Effector CD8-positive, alpha-beta T cell (primary cell): Measurements from ENCODE around the gene OR1L8.
"Not testable (repeated sequence)": the region's sequence is repeated elsewhere in the genome, so short reads cannot be mapped to it uniquely, and the experiment has no call there.

Source experiments
- DNase-seq: peaks from one replicate; lab custom pipeline; 2025; lab: John Stamatoyannopoulos, UW
- total RNA-seq, 4 experiments: gene quantifications; one replicate each; lab custom pipeline; 2026; lab: John Stamatoyannopoulos, UW

Gene OR1L8, protein sequence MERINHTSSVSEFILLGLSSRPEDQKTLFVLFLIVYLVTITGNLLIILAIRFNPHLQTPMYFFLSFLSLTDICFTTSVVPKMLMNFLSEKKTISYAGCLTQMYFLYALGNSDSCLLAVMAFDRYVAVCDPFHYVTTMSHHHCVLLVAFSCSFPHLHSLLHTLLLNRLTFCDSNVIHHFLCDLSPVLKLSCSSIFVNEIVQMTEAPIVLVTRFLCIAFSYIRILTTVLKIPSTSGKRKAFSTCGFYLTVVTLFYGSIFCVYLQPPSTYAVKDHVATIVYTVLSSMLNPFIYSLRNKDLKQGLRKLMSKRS
- 0 to 0.37 (median 0.04) reads per million in 4 experiments for total RNA-seq

DNA sequence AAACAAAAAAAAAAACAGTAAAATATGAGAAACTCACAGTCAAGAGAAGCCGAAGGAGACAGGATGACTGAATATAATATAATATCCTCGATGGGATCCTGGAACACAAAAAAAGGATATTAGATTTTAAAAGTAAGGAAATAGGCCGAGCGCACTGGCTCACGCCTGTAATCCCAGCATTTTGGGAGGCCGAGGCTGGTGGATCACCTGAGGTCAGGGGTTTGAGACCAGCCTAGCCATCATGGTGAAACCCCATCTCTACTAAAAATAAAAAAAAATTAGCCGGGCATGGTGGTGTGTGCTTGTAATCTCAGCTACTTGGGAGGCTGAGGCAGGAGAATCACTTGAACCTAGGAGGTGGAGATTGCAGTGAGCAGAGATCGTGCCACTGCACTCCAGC lies at the start of gene OR1L8:
OR1L8 (minus strand) TSS at position 101 of the 400 bp plus-strand sequence. CDS start 14,907 bp downstream, outside the sequence.
- DNase-seq, result not testable (repeated sequence)

GRCh38 chr9:122619996-122620395 lies 36.8 kb upstream of the OR1L8 start:
- DNase-seq, result no peak

- no peak for DNase-seq
Observed at GRCh38 chr9:122614362-122614761, 31.2 kb upstream of the OR1L8 start, which contains the start of gene OR1Q1. Gene OR1Q1, plus strand, starts transcription at chr9:122614738. Its CDS starts 0 bp downstream, at chr9:122614738.

- DNase-seq, result no peak
Observed at GRCh38 chr9:122609804-122610203, 26.6 kb upstream of the OR1L8 start.

DNA sequence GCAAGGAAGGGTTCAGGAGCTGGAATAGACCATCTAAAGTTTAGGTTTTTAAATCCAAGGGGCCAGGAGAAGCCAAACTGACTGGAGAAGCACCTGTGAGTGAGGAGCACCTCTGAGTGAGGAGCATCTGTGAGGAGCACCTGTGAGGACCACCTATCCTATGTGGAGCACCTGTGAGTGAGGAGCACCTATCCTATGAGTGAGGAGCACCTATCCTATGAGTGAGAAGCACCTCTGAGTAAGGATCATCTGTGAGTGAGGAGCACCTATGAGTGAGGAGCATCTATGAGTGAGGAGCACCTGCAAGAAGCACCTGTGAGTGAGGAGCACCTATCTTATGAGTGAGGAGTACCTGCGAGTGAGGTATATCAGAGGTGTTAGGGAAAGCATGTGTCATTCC lies 23.4 kb upstream of the OR1L8 start:
- no peak for DNase-seq

DNA sequence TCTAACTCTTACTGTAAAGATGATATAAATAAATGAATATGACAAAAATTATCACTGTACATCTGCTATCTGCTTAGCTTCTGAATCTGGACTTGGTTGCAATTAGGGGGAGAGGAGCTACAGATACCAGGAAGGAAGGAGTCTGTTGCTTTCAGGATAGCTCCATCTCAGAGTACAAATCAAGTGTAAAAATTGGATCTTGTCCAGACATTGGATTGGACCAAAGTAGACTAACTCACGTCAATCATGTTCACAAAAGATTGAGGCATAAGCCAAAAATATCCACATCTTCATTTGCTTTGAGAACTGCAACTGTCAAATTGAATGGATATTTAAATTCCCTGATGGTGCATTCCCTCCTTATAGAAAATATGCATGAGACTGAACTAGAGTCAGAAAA lies 22.5 kb upstream of the OR1L8 start:
- DNase-seq, result no peak

- no peak for DNase-seq
Observed at GRCh38 chr9:122580360-122580759, 2.8 kb downstream of the OR1L8 start.

DNA sequence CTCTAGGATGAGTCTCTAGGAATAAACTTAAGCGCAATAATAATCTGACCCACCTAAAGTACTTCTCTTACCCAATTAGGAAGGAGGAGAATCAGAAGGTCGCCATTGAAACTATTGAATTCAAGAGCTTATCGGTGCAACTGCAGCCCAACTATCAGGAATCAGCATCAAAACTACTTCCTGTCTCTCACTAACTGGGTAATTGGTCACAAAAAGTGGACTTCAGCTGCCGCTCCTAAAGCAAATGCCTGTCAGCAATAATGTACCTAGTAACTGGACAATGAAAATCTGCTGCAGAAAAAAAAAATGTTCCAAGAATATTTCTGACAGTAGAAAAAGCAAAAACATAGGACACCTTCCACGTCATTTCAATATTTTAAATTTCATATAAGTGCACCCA lies 3.3 kb downstream of the OR1L8 start:
- no peak for DNase-seq

- no peak for DNase-seq
Observed at GRCh38 chr9:122572456-122572855, 10.7 kb downstream of the OR1L8 start.

DNA sequence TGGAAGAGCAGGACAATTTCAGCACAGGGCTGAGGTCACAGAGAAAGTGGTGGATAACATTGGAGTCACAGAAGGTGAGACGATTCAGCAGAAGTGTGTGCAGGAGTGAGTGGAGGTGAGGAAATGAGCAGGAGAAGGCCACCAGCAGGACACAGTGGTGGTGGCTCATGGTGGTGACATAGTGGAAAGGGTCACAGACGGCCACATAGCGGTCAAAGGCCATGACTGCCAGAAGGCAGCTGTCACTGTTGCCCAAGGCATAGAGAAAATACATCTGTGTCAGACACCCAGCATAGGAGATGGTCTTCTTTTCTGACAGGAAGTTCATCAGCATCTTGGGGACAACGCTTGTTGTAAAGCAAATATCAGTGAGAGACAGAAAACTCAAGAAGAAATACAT lies 15.3 kb downstream of the OR1L8 start:
- DNase-seq, result no peak

- no peak for DNase-seq
Observed at GRCh38 chr9:122562134-122562760, 20.9 kb downstream of the OR1L8 start.

DNA sequence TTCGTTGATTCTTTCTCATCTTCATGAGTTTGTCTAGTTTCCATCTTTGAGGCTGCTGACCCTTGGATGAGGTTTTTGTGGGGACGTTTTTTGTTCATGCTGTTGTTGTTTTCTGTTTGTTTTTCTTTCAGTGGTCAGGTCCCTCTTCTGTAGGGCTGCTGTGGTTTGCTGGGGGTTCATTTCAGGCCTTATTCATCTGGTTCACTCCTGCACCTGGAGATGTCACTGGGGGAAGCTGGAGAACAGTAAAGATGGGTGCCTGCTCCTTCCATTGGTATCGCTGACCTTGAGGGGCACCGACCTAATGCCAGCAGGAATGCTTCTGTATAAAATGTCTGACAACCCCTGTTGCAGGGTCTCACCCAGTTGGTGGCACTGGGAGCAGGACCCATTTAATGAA lies 21.7 kb downstream of the OR1L8 start:
- DNase-seq, result no peak

DNA sequence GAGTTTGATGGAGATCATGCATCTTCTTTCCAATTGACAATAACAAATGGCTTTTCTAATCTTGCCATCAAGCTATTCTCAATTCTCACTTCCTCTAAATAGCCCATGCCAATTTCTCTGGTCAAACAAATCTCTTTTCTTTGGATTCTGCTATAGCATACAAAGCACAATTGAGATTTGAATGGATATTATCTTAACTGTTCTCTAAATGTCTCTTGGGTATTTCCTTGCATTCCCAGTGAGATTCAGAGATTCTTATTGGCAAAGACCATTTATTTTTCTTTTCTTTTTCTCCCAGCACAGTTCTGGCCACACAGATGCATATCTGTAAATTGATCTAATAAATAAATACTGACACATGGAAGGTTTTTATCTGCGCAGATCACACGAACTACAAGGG lies 30.4 kb downstream of the OR1L8 start, which contains the start of gene OR1N2:
OR1N2 (plus strand) TSS at position 301 of the 400 bp plus-strand sequence. CDS start 100 bp downstream, outside the sequence.
- no peak for DNase-seq

DNA sequence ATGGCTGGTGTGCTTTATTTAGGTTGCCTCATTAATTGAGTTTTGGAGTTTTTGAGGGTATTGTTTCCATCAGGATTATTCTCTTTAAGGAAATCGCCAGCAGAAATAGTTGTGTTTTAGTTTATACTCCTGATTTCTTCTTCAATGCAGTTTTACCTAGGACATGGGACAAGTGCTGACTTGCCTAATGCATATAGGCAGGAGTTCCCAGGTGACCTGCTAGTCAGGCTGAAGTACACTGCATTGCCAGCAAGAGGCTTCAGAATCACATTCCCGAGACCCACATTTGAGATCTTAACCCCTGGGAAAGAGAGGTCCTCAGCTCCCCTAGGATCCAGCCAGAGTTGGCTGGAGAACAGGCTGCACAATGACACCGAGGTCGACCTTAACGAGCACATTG lies 31.8 kb downstream of the OR1L8 start:
- DNase-seq, result no peak

GRCh38 chr9:122546196-122546595 lies 37.0 kb downstream of the OR1L8 start:
- DNase-seq, result no peak

GRCh38 chr9:122538757-122539156 lies 44.4 kb downstream of the OR1L8 start:
- no peak for DNase-seq

DNA sequence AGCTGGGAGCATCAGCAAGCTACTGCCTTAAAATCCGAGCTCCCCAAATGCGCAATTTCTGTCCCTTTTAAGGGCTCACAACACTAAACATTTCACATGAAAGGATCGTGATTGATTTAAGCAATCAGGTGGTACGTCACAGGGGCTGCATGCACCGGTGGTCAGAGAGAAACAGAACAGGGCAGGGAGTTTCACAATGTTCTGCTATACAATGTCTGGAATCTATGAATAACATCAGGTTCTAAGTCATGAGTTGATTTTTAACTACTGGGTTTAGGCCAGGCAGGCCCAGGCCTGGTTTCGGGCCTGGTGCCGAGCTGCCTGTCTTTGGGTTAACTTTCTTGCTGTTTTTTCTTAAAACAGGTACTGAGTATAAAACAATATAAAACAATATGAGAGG lies 46.1 kb downstream of the OR1L8 start:
- DNase-seq, result not testable (repeated sequence)

DNA sequence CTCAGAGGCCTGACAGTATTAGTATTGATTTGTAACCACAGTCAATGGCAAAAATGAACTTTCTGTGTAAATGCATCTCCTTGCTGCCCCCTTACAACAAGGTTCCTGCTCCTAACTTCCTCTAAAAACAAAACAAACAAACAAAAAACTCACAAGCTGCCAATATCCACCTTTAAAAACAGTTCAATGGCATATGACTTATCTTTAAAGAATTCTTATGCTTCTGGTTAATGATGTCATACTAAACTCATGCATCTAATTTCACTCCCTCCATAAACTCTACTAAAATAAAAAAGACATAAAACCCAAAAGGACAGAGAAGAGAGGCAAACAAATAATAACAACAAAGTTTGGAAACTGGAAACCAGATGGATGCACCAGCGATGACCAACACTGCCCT lies 47.0 kb downstream of the OR1L8 start:
- no peak for DNase-seq

DNA sequence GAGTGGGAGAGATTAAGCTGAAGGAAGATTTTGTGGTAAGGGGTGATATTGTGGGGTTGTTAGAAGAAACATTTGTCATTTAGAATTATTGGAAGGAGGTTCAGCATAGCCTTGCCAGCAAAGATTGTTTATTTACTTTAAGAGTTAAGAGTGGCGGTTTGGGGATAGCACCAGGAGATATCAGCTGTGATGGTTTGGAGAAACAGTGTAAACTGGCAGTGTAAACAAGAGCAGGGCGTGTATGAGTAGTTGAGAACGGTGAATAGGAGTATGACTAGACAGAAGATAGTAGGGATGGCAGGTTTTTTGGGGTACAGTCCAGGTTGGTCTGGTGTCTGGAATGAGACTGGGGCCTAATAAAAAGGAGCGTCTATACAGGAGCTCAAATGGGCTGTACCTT lies 52.0 kb downstream of the OR1L8 start:
- DNase-seq, result not testable (repeated sequence)

DNA sequence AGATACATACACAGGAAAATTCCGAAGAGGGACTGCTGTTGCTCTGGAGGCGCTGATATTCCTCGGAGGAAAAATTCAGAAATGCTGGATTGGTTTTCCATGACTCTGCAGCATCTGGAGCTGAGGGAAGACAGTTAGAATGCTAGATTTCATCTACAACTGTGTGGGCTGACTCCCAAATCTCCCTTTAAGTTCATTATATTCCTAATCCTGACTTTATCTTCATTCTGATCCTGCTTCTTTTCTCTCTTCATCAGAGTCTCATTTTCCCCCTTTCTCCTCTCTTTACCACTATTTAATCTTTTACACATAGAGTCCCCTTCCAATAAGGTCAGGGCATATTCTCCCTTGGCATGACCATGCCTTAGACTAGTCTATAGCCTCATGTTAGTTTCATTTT lies 56.0 kb downstream of the OR1L8 start, which contains the start of gene OR1N1:
OR1N1 (minus strand) TSS at position 101 of the 400 bp plus-strand sequence; CDS start at position 101, 0 bp downstream.
- DNase-seq, result no peak

- DNase-seq, result no peak
Observed at GRCh38 chr9:122526602-122527001, 56.6 kb downstream of the OR1L8 start.

GRCh38 chr9:122519376-122519775 lies 63.8 kb downstream of the OR1L8 start:
- no peak for DNase-seq

DNA sequence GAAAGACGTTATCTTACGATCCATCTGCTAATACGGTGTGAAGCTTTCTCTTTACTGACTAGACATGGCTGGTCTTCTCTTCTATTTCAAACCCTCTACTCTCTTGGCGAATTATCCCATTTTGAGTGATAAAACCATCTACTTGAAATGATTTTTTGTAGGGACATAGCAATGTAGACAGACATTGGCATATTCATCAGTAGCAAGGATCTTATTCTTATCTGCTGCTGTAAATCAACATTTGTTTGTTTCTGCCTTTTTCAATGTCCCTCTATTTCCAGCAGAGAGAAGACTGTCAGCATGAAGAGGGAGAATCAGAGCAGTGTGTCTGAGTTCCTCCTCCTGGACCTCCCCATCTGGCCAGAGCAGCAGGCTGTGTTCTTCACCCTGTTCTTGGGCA lies 64.3 kb downstream of the OR1L8 start, which contains the start of gene OR1J4:
OR1J4 (plus strand) TSS at position 301 of the 400 bp plus-strand sequence; CDS start at position 301, 0 bp downstream.
- DNase-seq, result no peak
